Natural killer cell (primary cell): ENCODE data around the gene CPXM1. TPM values are rescaled to one million over a fixed set of nuclear protein-coding genes. Genes with fewer than 3 reads are reported as not detected.
A peak's percentile ranks its signal among the peaks of the same experiment; 100 is the strongest.

Source experiments
- ATAC-seq, 3 donors: fragments of 150-1000 bp in 2 of 3; fragments of 200-7000 bp in 1 of 3; cut with Tn5 transposase; 1 replicate in 1 of 3; 2 replicates in 2 of 3; pipeline ENCODE4 v1.10.0; 2021; ENCODE audit warnings: mild to moderate bottlenecking in 2 of 3, moderate library complexity in 2 of 3
- DNase-seq, 2 donors: peaks; one replicate each; pipeline versions ENCODE4 v3.0.0 to v3.0.0-alpha.2; 2013 to 2021; ENCODE audit warnings: mixed read lengths in 1 of 2
- H3K27ac ChIP-seq: one replicate; pipeline ENCODE4 v1.5.1; 2013; ENCODE audit warnings: mild to moderate bottlenecking, low read length
- H3K27me3 ChIP-seq: one replicate; pipeline ENCODE4 v1.6.1; 2013; ENCODE audit warnings: low read length; ENCODE audit not compliant: control insufficient read depth, insufficient read depth
- H3K36me3 ChIP-seq: one replicate; pipeline ENCODE4 v1.6.1; 2013; ENCODE audit warnings: low read length; ENCODE audit not compliant: control insufficient read depth, insufficient read depth
- H3K4me1 ChIP-seq: one replicate; pipeline ENCODE4 v1.6.1; 2013; ENCODE audit warnings: low read length; ENCODE audit not compliant: control insufficient read depth, insufficient read depth
- H3K4me3 ChIP-seq: one replicate; pipeline ENCODE4 v1.5.1; 2013; ENCODE audit warnings: low read length
- H3K9me3 ChIP-seq: one replicate; pipeline ENCODE4 v1.6.1; 2013; ENCODE audit warnings: low read length; ENCODE audit not compliant: control insufficient read depth, insufficient read depth
- H3K27ac Mint-ChIP-seq, 2 donors: one replicate each; pipeline ENCODE4 v1.8.0; 2022; ENCODE audit warnings: mild to moderate bottlenecking in 2 of 2, mixed read lengths in 2 of 2, moderate library complexity in 1 of 2
- H3K27me3 Mint-ChIP-seq, 2 donors: one replicate each; pipeline ENCODE4 v1.8.0; 2022; ENCODE audit warnings: low read depth in 2 of 2, mixed read lengths in 2 of 2
- H3K36me3 Mint-ChIP-seq: one replicate; pipeline ENCODE4 v1.8.0; 2022; ENCODE audit warnings: mixed read lengths
- H3K4me1 Mint-ChIP-seq, 2 donors: one replicate each; pipeline ENCODE4 v1.8.0; 2022; ENCODE audit warnings: mixed read lengths in 2 of 2
- H3K4me3 Mint-ChIP-seq: one replicate; pipeline ENCODE4 v1.8.0; 2022; ENCODE audit warnings: mild to moderate bottlenecking, moderate library complexity, mixed read lengths
- H3K9me3 Mint-ChIP-seq, 2 donors: one replicate each; pipeline ENCODE4 v1.8.0; 2022; ENCODE audit warnings: mixed read lengths in 2 of 2
- WGBS: methylation state at CpG from one replicate; pipeline ENCODE4 v1.1.7; 2013; ENCODE audit warnings: missing lambda C conversion rate; ENCODE audit not compliant: insufficient coverage; 5-methylcytosine and 5-hydroxymethylcytosine counted together
- intact Hi-C: fragments of 100-400 bp; cut with micrococcal nuclease; formaldehyde crosslinking; loops from one replicate; pipeline ENCODE4 v1.14.2; 2022
- total RNA-seq, 4 donors: library from RNA; stranded (reverse); fragments of 120-200 nt in 1 of 4; gene quantifications; one replicate each; pipeline versions ENCODE4 v1.2.3 to v1.2.4, GENCODE V29; 2013 to 2022
- TF ChIP-seq, protein P1 (sequence below): fragments of 200-600 bp; IDR thresholded peaks from one replicate; pipeline ENCODE4 v1.8.0; 2022; ENCODE audit warnings: antibody characterized with exemption

The CPXM1 gene
- total RNA-seq, 3 donors from 2014 or later (not counting 1 experiment from before 2014, with no cell fraction given), result 0.49 to 2.3 (median 1.5) TPM

DNA sequence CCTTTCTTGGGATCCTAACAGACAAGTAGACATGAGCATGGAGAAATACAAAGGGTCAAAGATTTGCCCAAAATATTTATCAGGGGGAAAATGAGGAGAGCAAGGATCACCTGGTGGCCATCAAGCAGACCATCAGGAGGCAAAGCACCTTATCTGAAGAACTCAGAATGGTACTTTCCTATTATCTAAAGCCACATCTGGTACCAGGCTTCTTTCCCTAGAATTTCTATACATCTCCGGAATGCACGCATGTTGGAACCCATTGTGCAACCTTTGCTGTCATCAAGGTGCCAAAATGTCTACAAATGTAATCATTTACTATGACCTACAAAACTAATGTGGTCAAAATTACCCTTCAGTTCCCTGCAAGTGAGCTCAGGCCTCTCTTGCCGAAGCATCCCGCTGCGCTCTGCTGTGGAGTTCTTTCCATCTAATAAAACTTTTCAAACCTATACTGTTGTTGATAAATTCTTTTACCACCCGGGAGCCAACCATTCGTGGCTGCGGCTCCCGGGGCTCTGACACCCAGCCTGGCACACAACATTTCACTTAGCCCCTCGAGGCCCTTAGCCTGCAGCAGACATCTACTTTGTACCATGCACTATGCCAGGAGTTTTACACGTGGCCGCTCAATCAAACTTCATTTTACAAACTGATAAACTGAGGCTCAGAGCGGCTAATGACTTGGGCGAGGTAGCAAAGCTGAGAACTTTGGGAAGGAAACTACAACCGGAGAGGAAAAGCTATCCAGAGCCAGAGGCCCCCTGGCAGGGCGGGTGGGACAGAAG is 3.8 kb upstream of the CPXM1 start:
- ATAC-seq (no peak), DNase-seq (no peak)
- TF ChIP-seq, protein P1, sequence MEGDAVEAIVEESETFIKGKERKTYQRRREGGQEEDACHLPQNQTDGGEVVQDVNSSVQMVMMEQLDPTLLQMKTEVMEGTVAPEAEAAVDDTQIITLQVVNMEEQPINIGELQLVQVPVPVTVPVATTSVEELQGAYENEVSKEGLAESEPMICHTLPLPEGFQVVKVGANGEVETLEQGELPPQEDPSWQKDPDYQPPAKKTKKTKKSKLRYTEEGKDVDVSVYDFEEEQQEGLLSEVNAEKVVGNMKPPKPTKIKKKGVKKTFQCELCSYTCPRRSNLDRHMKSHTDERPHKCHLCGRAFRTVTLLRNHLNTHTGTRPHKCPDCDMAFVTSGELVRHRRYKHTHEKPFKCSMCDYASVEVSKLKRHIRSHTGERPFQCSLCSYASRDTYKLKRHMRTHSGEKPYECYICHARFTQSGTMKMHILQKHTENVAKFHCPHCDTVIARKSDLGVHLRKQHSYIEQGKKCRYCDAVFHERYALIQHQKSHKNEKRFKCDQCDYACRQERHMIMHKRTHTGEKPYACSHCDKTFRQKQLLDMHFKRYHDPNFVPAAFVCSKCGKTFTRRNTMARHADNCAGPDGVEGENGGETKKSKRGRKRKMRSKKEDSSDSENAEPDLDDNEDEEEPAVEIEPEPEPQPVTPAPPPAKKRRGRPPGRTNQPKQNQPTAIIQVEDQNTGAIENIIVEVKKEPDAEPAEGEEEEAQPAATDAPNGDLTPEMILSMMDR, result no peak
- Mint-ChIP-seq H3K36me3 (peaks cover 6% of the 10 kb centered on the region), H3K27me3 (peaks cover 60 to 65% of the 10 kb centered on the region in 2 donors), H3K4me1 (peaks cover 21 to 26% of the 10 kb centered on the region in 2 donors), H3K27ac (no peak overlapping the region), H3K9me3 (no peaks in the 10 kb centered on the region), H3K4me3 (no peak overlapping the region)
- intact Hi-C loops, result no loop called here
- peaks cover 32% of the 10 kb centered on the region for H3K27me3 ChIP-seq
- H3K27ac ChIP-seq, result no peak overlapping the region
- peaks cover 20% of the 10 kb centered on the region for H3K4me1 ChIP-seq
- no peak overlapping the region for H3K4me3 ChIP-seq
- 75% methylated on average over 16 of the region's 16 CpGs for WGBS
- no peaks in the 10 kb centered on the region for H3K36me3 ChIP-seq
- H3K9me3 ChIP-seq, result no peaks in the 10 kb centered on the region

DNA sequence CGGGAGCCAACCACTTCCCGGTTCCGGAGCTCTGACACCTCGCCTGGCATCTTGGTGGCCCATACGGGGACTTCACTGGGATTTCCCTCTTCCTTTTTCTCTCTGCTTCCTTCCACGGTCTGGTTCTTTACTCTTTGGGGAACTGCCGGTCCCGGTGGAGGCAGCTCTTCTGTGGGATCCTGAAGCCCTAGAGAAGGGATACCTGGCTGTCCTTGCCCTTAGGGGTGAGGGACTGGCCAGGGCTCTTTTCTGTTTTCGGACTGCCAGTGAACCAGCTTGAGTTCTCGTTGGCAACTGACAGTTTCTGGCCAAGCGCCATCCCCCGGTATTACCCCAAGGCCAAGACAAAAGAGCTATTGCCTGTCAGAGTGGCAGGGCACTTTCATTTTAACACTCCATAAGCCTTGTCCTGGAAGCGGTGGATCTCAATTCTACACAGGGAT is 880 bp upstream of the CPXM1 start:
- DNase-seq (no peak), ATAC-seq (peak in 1 of 3 donors; percentile 8)
- no peak overlapping the region for H3K27ac ChIP-seq
- Mint-ChIP-seq H3K27me3 (peaks cover 50 to 69% of the 10 kb centered on the region in 2 donors), H3K27ac (peak overlapping the region in 1 of 2 donors; percentile 23), H3K36me3 (peaks cover 4% of the 10 kb centered on the region), H3K4me1 (peaks cover 25 to 26% of the 10 kb centered on the region in 2 donors), H3K9me3 (no peaks in the 10 kb centered on the region), H3K4me3 (peak overlapping the region; percentile 86)
- H3K36me3 ChIP-seq, result no peaks in the 10 kb centered on the region
- peaks cover 20% of the 10 kb centered on the region for H3K4me1 ChIP-seq
- intact Hi-C loops, result no loop called here
- 5% methylated on average over 13 of the region's 13 CpGs for WGBS
- TF ChIP-seq, protein P1, result no peak
- H3K27me3 ChIP-seq, result peaks cover 28% of the 10 kb centered on the region
- no peaks in the 10 kb centered on the region for H3K9me3 ChIP-seq
- no peak overlapping the region for H3K4me3 ChIP-seq

DNA sequence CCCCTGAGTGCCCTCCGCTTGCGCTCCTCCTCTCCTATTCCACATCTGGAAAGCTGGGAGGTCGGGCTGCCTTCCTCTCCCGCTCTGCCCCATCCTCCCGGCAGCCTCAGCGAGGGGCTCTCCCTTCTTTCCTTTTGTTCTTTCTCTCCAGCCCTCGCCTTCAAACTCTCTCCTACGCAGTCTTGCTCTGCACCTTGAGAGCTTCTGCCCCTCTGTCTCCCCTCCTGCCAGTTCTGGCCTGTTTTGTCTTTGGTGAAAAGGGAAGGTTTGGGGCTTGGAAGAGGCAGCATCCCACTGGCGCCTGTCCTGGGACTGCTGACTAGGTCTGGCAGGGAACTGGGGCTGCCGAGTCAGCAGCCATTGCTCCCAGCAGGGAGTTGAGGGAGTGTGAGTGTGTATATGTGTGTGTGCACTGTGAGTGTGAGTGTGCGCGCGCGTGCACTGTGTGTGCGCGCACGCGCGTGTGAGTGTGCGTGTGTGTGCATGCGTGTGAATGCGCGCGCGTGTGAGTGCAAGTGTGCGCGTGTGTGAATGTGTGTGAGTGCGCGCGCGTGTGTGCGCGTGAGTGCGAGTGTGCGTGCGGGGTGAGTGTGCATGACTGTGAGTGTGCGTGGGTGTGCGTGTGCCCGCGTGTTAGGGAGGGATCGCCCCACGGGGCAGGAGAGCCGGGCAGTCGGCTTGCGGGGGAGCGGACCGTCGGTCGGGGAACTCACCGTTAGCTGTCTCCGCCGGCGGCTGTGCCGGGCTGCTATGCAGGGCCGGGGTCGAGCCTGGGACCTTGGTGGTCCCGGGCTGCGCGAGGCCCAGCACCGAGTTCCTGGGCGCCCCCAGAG is 523 bp downstream of the CPXM1 start:
- DNase-seq (no peak), ATAC-seq (peak in 1 of 3 donors; percentile 33)
- 9% methylated on average over 61 of the region's 61 CpGs for WGBS
- peak overlapping the region; percentile 94 for H3K4me3 Mint-ChIP-seq
- H3K36me3 ChIP-seq, result no peaks in the 10 kb centered on the region
- H3K27me3 Mint-ChIP-seq, result peaks cover 42 to 57% of the 10 kb centered on the region in 2 donors
- TF ChIP-seq, protein P1, result no peak
- peaks cover 25 to 26% of the 10 kb centered on the region in 2 donors for H3K4me1 Mint-ChIP-seq
- H3K9me3 ChIP-seq, result no peaks in the 10 kb centered on the region
- H3K27ac Mint-ChIP-seq, result peak overlapping the region in 1 of 2 donors; percentile 44
- H3K36me3 Mint-ChIP-seq, result no peaks in the 10 kb centered on the region
- peaks cover 20% of the 10 kb centered on the region for H3K4me1 ChIP-seq
- intact Hi-C loops, result no loop called here
- no peak overlapping the region for H3K4me3 ChIP-seq
- no peaks in the 10 kb centered on the region for H3K9me3 Mint-ChIP-seq
- H3K27me3 ChIP-seq, result peaks cover 23% of the 10 kb centered on the region
- H3K27ac ChIP-seq, result no peak overlapping the region
